Muscle layer of colon (tissue), 2 donors: ENCODE results near the gene EME2.

Experiments
- H3K27ac ChIP-seq: one replicate; pipeline ENCODE4 v1.7.0; 2013; ENCODE audit warnings: low read depth, mild to moderate bottlenecking, low read length, moderate library complexity
- H3K27me3 ChIP-seq, 2 donors: one replicate each; pipeline ENCODE4 v1.7.0; 2013; ENCODE audit warnings: low read length in 2 of 2, mild to moderate bottlenecking in 2 of 2; ENCODE audit not compliant: insufficient read depth in 2 of 2, control insufficient read depth in 1 of 2
- H3K36me3 ChIP-seq: one replicate; pipeline ENCODE4 v1.7.0; 2013; ENCODE audit warnings: mild to moderate bottlenecking, low read length; ENCODE audit not compliant: insufficient read depth
- H3K4me1 ChIP-seq: one replicate; pipeline ENCODE4 v1.7.0; 2013; ENCODE audit warnings: mild to moderate bottlenecking, low read length; ENCODE audit not compliant: insufficient read depth
- H3K4me3 ChIP-seq, 2 donors: one replicate each; pipeline ENCODE4 v1.7.0; 2013; ENCODE audit warnings: low read length in 2 of 2, low read depth in 1 of 2, mild to moderate bottlenecking in 1 of 2, moderate library complexity in 1 of 2
- H3K9ac ChIP-seq: one replicate; pipeline ENCODE4 v1.7.0; 2013; ENCODE audit warnings: low read length
- H3K9me3 ChIP-seq: one replicate; pipeline ENCODE4 v1.7.0; 2013; ENCODE audit warnings: mild to moderate bottlenecking, low read length
- donor health status: abdominal sarcoma.
- donor health status: Adenocarcinoma of cecum.

Gene EME2

DNA sequence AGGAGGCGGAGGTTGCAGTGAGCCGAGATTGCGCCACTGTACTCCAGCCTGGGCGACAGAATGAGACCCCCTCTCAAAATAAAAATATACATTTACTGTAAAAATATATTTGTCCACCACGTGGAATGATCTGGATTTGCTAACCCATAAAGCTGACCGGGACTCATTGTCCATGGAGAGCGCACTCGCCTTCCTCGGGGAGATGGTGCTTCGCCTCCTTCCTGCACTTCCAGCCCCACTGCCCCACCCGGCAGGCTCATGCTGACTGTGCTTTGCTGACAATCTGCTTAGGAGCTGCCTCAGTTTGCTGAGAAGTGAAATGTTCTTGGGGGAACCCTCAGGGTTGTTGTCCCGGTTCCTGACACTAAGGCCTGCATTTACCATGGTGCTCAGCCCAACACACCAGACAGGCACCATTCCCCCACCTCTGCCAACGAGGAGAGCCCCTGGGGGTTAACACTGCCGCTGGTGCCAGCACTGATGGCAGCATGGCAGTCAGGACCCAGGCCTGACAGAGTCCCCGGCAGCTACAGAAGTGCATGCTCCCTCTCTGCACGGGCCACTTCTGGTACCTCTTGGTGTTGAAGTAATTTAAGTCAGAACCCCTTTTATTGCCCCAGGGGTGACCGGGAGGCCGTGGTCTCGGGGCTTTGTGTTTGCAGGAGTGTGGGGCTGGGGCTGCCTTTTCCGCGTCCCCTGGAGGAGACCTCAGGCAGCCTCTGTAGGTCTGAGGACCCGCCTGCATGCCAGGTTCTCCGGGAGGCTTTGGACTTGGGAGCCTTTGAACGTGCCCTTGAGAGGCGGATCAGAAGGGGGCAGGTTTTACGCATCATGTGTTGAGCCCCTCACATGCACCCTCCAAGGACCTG, 12.6 kb downstream of the EME2 start:
- Histone ChIP-seq H3K27me3 (no peaks in the 10 kb centered on the region), H3K4me1 (peaks cover 25% of the 10 kb centered on the region), H3K36me3 (peaks cover 24% of the 10 kb centered on the region), H3K9me3 (no peaks in the 10 kb centered on the region), H3K4me3 (no peak overlapping the region), H3K27ac (no peak overlapping the region), H3K9ac (no peak overlapping the region)

DNA sequence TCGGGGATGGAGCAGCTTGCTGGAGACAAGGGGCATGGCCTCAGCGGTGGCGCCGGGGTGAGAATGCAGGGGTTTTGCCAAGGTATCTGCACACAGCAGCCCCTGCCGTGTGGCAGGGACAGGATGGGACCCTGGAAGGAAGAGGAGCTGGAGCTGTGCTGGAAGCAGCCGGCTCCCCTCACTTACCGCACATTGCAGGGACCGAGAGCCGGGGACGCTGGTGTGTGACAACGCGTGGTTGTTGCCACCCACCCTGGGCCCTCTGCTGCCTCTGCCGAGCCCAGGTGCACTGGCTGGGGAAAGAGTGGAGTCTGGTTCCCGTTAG, 13.2 kb downstream of the EME2 start:
- Histone ChIP-seq H3K9me3 (no peaks in the 10 kb centered on the region), H3K4me1 (peaks cover 22% of the 10 kb centered on the region), H3K4me3 (no peak overlapping the region), H3K27me3 (no peaks in the 10 kb centered on the region), H3K27ac (no peak overlapping the region), H3K36me3 (peaks cover 20% of the 10 kb centered on the region), H3K9ac (no peak overlapping the region)

DNA sequence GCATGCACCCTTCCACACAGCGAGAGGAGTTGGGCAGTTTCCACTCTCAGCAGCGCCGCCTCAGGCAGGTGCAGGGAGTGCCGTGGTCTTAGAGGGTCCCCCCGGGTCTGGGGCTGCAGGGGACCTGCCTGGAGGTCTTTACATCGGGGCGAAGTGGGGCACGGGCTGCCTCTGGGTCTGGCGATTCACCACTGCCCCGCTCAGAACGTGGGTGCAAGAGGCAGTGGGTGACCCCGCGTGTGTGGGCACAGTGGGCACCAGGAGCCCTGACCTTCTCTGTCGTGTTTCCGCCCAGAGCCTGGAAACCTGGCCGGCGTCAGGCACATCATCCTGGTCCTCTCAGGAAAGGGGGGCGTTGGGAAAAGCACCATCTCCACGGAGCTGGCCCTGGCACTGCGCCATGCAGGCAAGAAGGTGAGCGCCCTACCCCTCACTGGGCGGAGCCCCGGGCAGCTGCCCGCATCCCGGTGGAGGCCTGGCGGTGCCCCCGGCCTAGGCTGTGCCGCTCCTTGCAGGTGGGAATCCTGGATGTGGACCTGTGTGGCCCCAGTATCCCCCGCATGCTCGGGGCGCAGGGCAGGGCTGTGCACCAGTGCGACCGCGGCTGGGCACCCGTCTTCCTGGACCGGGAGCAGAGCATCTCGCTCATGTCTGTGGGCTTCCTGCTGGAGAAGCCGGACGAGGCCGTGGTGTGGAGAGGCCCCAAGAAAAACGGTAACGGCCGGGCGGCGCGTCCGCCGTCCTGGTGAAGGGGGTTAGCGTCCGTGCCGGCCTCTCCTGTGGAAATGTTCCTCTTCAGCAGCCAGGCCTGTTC, 13.8 kb downstream of the EME2 start:
- Histone ChIP-seq H3K27me3 (no peaks in the 10 kb centered on the region), H3K27ac (no peak overlapping the region), H3K9ac (no peak overlapping the region), H3K36me3 (peaks cover 17% of the 10 kb centered on the region), H3K4me1 (peaks cover 15% of the 10 kb centered on the region), H3K9me3 (no peaks in the 10 kb centered on the region), H3K4me3 (no peak overlapping the region)

DNA sequence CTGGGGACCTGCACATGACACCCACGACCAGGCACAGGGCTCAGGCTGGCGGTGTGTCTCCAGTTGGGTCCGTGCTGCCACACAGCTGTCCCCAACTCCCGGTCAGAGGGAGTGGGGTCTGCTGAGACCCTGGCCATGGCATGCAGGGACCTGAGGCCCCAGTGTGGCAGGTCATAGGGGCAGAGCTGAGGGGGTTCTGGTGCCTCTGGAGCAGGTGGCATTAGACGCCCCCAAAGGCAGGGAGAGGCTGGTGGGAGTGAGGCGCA, 14.4 kb downstream of the EME2 start:
- Histone ChIP-seq H3K4me3 (no peak overlapping the region), H3K9ac (no peak overlapping the region), H3K4me1 (peaks cover 13% of the 10 kb centered on the region), H3K27me3 (no peaks in the 10 kb centered on the region), H3K9me3 (no peaks in the 10 kb centered on the region), H3K27ac (no peak overlapping the region), H3K36me3 (peaks cover 17% of the 10 kb centered on the region)

DNA sequence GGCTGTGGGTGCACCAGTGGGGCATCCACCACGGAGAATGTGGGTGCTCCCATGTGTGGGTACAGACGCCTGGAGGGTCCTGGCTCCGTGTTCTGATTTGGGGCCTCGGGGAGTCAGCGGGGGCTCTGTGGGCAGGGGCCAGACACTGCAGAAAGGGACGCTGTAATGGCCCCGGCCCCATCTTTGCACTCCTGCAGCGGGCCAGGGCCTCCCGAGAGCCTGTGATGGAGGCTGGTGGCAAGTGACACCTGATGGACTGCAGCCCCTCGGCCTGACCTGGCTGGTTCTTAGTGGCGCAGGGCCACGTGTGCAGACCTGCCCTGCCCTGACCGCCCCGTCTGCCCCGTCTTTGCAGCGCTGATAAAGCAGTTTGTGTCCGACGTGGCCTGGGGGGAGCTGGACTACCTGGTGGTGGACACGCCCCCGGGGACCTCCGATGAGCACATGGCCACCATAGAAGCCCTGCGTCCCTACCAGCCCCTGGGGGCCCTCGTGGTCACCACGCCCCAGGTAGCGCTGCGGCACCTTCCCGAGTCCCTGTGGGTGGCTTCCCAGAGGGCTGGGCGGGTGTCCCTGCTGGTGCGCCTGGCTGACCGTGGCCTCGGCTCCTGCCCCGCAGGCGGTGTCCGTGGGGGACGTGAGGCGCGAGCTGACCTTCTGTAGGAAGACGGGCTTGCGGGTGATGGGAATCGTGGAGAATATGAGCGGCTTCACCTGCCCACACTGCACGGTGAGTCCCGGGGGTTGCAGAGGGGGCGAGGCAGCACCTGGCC, 14.9 kb downstream of the EME2 start:
- peaks cover 13% of the 10 kb centered on the region for H3K4me1 ChIP-seq
- H3K9me3 ChIP-seq: no peaks in the 10 kb centered on the region
- H3K9ac ChIP-seq: no peak overlapping the region
- H3K4me3 ChIP-seq: no peak overlapping the region
- no peaks in the 10 kb centered on the region for H3K27me3 ChIP-seq
- no peak overlapping the region for H3K27ac ChIP-seq
- peaks cover 17% of the 10 kb centered on the region for H3K36me3 ChIP-seq

DNA sequence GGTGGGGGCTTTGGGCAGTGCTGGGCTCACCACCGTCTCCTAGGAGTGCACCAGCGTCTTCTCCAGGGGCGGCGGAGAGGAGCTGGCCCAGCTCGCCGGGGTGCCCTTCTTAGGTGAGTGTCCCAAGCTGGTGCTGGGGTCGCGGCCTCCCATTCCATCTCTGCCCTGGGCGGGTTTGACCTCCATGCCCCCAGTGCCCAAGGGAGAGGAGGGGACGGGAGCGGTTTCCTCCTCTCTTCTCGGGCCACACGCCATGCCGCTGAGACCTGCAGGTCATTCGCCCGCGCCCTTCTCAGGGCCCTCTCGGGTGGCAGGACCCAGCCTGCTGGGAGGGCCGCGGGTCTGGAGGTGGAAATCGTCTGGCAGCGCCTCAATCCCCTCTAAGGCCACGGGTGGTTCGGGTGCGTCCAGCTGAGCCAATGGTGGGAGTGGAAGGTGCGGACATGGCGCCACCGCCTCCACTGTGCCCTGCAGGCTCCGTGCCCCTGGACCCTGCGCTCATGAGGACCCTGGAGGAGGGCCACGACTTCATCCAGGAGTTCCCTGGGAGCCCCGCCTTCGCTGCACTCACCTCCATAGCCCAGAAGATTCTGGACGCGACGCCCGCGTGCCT, 15.6 kb downstream of the EME2 start:
- H3K4me1 ChIP-seq: peaks cover 13% of the 10 kb centered on the region
- no peaks in the 10 kb centered on the region for H3K9me3 ChIP-seq
- H3K27me3 ChIP-seq: no peaks in the 10 kb centered on the region
- H3K4me3 ChIP-seq: no peak overlapping the region
- peaks cover 17% of the 10 kb centered on the region for H3K36me3 ChIP-seq
- H3K27ac ChIP-seq: no peak overlapping the region
- no peak overlapping the region for H3K9ac ChIP-seq

DNA sequence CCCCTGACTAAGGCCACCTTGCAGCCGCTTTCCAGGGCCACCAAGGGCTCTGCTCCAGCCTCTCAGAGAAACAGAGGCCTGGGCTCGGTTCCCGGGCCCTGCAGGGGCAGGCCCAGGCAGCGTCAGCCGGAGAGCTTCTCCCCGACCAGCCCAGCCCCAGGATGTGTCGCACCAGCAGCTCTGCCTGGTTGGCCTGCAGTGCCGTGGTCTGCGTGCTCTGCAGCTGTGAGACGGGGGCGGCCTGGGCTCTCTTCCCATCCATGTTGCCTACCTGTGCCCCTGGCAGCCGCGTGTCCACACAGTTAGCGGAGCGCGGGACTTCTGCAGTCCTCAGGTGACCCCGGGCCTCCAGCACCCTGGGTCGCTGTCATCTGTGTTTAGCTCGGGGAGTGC, 16.1 kb downstream of the EME2 start:
- no peak overlapping the region for H3K9ac ChIP-seq
- H3K4me1 ChIP-seq: peaks cover 12% of the 10 kb centered on the region
- no peaks in the 10 kb centered on the region for H3K9me3 ChIP-seq
- no peaks in the 10 kb centered on the region for H3K27me3 ChIP-seq
- H3K4me3 ChIP-seq: no peak overlapping the region
- H3K36me3 ChIP-seq: peaks cover 17% of the 10 kb centered on the region
- no peak overlapping the region for H3K27ac ChIP-seq

DNA sequence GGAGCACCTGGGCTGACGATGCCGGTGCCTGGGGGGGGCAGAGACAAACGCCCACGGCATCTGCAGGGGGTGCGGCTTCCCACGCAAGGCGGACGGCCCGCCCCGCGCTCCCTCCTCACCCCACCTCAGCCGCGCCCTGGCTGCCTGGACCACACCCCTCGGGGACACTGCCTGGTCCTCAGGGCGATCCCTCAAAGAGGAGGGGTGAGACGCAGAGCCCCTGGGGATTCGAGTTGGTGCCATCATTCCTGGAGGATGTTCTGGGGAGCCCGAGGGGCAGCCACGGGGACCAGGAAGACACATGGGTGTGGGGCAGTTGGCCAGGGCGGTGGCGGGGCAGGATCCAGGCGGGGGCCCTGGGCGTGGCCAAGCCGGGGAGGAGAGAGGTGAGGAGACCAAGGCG, 17.0 kb downstream of the EME2 start:
- Histone ChIP-seq H3K4me3 (no peak overlapping the region), H3K9me3 (no peaks in the 10 kb centered on the region), H3K9ac (no peak overlapping the region), H3K4me1 (peaks cover 5% of the 10 kb centered on the region), H3K36me3 (peaks cover 17% of the 10 kb centered on the region), H3K27me3 (no peaks in the 10 kb centered on the region), H3K27ac (no peak overlapping the region)

DNA sequence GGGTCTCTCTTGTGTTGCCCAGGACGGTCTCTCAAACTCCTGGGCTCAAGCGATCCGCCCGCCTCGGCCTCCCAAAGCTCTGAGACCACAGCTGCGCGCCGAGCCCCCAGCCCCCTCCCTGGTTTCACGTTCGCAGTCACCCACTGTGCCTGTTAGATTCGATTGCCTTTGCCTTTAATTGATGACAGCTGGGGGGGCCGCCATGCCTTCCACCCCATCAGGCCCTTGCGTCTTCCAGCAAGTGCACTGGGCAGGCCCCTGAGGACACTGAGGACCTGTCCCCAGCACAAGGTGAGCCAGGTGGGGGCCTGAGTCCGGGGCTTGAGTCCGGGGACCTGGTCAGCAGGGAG, 17.6 kb downstream of the EME2 start:
- H3K9me3 ChIP-seq: no peaks in the 10 kb centered on the region
- H3K36me3 ChIP-seq: peaks cover 17% of the 10 kb centered on the region
- H3K27me3 ChIP-seq: no peaks in the 10 kb centered on the region
- no peak overlapping the region for H3K27ac ChIP-seq
- peaks cover 3% of the 10 kb centered on the region for H3K4me1 ChIP-seq
- no peak overlapping the region for H3K4me3 ChIP-seq
- H3K9ac ChIP-seq: no peak overlapping the region

DNA sequence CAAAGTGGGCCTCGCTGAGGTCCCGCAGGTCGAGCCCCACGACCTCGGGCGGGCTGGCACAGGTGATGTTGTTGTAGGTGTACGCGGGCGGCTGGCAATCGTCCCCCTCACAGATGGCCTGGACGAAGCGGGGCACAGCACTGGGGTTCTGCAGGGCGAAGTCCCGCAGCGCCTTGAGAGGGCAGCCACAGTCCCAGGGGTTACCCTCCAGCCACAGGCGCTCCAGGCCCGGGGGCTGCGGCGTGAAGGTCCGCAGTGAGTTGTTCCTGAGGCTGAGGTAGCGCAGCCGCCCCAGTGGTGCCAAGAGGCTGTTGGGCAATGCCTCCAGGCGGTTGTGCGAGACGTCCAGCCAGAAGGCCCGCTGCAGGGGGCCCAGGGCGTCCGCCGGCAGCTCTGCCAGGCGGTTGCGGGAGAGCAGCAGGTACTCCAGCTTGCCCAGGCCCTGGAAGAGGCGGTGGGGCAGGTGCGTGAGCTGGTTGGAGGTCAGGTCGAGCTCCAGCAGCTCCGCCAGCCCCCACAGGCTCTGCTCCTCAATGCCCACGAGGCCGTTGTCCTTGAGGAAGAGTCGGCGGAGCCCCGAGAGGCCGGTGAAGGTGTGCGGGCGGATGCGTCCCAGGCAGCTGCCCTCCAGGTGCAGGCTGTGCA, 18.1 kb downstream of the EME2 start:
- Histone ChIP-seq H3K36me3 (peaks cover 13% of the 10 kb centered on the region), H3K4me1 (no peaks in the 10 kb centered on the region), H3K4me3 (no peak overlapping the region)

More for the DNA sequence above, 18.1 kb downstream of the EME2 start:
- Histone ChIP-seq H3K9ac (no peak overlapping the region), H3K9me3 (no peaks in the 10 kb centered on the region), H3K27me3 (no peaks in the 10 kb centered on the region), H3K27ac (no peak overlapping the region)
